HG03521 (cell line): ENCODE data around the gene C1orf167.

Experiments used
- ATAC-seq: cut with Tn5 transposase; IDR thresholded peaks from one replicate; pipeline ENCODE4 v1.9.1; 2021; ENCODE audit warnings: mild to moderate bottlenecking, moderate library complexity; ENCODE audit not compliant: unreplicated experiment

C1orf167 gene

DNA sequence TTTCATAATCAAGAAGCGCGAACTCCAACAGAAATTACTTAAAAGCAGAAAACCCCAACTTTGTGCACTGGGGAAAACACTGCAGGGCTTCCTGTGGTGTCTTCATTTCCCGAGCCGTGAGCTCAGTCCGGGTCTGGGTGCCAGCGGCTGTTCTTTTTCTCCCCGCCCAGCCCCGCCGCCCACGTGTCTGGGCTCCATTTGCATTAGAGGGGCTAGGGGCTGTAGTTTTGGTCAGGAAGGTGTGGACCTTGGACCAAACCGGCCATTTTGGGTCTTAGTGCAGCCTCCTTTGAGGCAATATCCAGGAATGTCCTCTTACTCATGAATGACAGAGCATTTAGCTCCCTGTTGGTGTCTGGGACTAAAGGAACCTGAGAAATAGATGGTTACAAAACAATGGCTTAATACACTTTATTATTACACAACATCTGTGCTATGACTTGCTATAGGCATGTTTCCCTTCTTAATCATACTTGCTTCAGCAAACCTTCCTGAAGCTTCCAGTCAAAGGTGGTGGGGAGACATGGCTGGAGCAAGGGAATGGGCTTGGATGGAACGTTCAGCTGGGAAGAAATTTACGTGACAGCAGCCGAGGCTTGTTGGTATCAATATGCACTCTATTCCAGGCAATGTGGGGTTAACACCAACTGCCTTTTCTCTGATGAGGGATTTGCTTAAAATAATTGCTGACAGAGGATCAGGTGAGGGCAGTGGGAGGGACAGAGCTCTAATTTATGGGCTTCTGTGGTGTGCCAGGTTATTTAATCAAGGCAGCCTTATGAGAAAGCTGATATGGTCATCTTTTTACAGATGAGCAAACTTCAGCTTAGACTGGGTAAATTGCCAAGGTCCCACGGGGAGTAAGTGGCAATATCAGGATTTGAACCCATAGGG, 25.0 kb upstream of the C1orf167 start:
- ATAC-seq, result no peak

DNA sequence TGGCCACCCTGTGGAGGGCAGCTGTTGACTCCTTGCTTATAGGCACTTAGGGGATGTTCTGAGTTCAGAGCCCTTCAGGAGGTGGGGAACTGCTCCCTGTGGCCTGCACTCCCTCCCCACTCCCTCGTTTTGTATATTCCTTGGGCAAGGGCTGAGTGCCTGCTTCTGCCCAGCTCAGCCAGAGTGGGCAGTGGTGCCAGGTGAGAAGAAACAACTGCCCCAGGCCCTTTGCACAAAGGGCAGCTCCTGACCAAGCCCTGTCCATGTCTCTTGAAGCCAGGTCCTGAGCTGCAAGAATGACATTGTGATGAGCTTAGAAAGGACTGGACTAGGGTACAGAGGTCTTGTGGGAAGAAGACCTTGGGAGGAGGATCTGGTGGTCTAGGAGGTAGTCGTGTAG, 23.9 kb upstream of the C1orf167 start:
- no peak for ATAC-seq

DNA sequence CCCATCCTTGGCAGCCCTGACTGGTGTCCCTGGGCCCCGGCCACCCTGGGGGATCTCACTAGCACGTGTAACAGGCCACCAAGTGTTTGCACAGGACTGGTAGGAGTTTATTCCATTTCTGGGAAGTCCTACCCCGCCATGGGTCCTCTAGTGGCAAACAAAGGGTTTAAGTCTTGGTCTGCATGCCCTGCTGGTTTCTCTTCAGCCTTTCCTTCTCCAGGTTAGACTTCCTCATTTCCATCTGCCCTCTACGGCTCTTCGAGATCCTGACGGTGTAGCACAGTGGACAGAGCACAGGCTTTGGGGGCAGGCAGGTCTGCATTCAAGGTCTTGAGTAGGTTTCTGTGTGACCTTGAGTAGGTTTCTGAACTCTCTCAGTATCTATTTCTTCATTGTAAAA, 23.2 kb upstream of the C1orf167 start:
- no peak for ATAC-seq

DNA sequence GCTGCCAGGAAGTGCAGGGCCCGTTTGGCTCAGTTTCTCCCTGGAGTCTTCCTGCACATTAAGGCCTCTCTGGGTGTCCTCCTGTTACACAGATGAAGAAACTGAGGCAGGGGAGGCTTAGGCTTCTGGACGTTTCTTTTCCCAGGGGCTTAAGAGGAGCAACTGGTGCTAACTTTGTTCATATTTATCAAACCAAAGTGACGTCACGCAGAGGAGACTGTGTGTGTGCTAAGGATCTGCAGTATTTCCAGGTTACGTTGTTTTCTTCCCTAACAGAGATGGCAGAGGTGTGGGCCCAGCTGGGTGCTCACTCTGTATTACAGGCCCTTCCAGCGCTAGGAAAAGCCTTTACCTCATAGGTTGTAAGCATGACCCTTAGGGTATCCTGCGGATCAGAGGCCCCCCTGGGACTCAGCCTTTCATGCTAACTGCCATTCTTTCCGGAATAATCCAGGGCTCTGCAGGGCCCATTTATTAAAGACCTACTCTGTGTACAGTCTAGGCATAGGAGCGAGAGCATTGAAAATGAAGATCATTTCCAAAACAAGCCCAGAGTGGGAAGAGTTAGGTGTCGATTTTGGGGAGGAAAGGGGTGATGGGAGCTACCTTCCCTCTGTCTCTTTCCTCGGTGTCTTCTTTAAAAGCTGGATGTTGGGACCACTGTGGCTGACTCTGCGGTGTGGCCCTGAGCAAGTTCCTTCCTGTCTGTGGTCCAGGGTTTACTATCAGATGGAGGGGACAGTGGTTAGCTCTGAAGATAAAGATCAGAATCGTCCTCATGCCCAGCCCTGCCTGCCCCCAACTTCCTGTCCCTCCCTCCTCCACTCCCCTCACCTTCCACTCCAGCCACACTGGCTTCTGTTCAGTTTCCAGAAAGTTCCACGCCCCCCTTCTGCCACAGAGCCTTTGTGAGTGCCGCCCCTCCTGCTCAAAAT, 21.5 kb upstream of the C1orf167 start:
- no peak for ATAC-seq

DNA sequence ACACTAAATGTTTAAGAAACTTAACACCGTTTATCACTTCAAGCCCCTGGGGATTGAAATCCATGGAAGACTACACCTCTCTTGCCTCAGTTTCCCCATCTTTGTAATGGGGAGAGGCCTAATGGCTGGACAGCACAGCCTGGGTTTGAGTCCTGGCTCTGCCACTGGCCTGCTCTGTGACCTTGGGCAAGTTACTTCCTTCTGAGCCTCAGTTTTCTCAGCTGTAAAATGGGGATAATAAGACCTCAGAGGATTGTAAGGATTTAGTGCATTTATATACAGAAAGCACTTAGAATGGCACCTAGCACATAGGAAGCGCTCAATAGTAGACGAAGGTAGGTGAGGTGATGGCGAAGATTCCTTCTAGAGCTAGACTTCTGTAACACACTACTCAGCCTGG, 20.5 kb upstream of the C1orf167 start:
- ATAC-seq, result no peak

DNA sequence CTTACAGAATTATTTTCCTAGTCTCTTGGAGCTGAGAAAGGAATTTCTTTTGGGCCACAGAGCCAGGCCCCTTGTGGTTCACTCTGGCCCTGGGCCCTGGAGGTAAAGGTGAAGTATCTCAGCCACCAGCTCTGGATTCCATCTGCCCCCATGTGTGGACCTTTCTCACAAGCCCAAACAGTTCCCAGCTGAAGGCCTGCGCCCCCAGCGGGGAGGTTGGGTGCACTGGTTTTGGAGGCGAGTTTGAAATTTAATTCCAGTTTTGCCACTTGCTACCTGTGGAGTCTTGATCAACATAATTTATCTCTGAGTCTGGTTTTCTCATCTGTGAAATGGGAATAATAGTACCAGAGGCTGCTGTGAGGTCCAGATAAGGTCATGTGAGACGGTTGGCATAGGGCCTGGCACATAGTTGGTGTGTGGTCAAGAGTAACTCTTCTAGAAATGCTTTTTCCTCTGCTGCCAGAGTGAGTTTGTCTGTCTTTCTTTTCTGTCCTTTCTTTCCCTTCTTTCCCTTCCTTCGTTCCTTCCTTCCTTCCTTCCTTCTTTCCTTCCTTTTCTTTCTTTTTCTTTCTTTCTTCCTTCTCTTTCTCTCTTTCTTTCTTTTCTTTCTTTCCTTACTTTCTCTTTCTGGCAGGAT, 20.0 kb upstream of the C1orf167 start:
- ATAC-seq, result no peak

DNA sequence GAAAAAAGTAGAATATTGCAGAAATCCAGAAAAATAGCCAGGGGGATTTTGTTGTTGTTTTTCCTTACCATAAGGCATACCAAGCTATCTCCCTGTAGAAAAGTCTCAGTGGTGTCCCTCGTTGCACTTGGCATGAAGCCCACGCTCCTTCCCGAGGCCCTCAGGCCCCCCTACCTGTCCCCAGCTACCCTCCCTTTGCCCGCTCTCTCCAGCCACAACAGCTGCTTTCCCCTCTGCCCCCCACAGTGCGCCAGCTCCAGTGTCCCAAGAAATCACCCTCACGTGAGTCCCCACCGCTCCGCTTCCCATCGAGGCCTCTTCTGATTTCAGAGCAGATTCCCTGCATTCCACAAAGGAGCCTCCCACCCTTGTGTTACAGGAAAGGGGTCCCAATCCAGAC, 17.7 kb upstream of the C1orf167 start:
- no peak for ATAC-seq

DNA sequence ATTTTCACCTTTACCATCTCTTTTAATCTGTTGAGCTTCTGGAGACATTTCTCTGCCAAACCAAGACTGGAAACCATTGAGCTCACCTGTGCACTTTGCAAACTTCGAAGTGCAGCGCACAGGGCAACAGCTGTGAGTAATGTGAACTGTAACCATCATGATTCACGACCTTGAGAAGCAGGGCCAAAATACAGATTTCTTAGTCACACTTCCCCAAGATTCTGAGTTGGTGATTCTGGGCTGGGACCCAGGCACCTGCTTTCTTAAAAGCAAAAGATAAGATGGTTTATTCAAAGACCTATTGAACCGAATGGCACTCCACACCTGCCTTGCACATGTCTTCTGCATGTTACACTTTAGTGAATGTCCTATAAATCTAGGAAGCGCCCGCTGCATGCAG, 15.9 kb upstream of the C1orf167 start:
- no peak for ATAC-seq

DNA sequence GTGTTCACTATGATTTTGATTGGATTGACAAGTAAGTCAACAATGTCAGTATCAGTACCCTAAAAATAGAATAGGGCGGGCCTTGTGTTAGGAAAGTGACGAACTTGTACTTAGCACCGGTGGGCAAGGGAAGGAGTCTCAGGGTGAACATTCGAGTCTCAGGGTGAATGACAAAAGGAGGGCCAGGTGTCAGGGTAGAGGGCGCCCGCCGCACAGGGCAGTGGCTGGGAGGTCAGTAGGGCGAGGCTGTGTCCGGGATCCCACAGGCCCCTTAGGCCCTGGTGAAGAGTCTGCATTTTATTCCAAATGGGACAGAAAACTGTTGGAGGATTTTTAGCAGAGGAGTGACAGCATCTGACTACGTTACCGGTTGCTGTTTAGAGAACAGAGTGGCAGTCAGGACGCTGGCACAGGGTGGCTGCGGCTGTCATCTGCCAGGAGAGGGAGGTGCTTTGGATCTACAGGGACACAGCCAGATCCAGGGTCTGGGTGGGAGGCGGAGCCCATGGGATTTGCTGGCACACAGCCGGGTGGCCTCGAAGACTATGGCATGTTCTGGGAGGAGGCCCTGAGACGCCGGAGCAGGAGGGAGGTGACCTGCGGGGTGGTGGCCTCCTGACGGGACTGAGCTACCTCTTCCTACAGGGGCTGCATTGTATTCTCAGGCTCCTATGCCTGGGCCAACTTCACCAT, 15.1 kb upstream of the C1orf167 start:
- ATAC-seq, result no peak

DNA sequence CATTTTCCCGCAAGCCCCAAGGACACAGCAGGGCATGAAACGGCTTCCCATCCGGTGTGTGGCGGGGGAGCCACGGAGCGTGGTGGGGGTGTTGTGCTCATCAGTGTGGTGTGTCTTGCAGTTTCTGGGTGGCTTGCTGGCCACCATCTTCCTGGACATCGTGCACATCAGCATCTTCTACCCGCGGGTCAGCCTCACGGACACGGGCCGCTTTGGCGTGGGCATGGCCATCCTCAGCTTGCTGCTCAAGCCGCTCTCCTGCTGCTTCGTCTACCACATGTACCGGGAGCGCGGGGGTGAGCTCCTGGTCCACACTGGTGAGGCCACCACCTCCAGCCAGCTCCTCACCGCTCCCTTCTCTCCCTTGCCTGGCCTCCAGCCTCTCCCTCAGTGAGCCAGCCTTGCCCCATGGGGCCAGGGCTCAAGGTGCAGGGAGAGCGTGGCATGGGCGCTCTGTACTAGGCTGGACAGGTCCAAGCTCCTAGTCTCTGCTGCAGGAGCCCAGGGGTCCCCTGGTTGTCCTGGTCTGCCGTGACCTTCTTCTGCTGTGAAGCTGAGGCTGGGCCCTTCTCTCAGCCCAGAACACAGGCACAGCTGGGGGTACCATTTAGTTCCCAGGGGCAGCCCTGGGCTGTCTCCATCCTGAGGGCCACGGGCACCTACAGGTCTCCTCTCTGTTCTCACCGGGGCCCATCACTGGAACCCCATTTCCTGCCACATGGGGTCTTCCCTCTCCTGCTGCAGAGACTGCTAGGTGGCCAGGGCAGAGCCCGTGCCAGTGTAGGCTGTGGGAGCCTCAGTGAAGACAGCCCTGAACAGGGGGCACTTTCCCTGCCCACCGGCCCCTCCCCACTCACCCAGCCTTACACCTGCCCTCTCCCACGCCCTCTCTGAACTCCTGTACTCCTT, 13.4 kb upstream of the C1orf167 start:
- no peak for ATAC-seq

DNA sequence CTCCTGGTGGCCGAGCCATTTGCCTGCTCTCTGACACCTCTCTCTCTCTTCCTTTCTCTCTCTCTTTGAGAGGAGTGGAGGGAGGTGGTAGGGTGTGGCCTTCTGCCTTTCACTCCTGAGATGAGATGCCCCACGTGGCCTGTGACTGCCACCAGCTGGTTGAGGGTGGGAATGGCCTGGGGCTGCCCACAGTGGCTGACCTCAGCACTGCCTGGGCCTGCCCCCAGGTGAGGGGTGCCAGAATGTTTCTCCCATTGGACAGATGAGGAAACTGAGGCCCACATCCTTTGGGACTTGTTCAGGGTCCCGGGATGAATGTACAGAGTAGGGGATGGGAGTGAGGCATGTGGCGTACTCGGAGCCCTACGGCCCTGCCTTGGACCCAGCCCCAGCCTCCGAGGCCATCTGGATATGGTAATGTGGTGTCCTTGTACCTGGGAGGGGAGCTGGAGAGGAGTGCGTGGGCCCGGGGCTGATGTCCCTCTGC, 12.7 kb upstream of the C1orf167 start:
- no peak for ATAC-seq

DNA sequence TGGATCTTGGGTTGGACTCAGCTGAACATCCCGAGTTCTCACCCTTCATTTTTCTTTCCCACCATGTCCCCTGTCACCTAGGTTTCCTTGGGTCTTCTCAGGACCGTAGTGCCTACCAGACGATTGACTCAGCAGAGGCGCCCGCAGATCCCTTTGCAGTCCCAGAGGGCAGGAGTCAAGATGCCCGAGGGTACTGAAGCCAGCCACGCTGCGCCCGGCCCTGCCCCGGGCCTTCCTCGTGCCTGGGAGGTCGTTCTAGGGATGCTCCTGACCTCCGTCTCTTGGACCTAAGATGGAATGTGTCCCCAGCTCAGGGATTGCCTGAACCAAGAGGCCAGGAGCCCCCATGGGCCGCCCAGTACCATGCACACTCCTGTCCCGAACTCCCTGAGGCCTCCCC, 12.0 kb upstream of the C1orf167 start:
- no peak for ATAC-seq

DNA sequence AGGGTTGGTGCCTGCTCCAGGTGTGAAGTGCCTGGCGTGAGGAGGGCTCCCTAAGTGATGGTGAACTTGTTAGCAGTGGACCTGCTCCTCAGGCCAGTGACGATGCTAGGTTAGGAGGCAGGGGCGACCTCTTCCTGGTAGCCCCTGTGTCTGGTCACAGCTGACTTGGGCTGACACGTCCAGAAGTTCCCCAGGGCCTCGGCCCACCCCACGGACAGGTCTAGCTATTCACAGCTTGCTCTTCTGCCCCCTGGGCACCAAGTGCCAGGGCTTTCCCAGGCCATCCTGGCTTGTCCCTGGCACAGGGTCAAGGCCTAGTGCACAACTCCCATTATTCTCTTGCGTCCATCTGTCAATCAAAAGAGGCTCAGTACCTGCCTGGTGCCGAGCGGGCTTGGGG, 10.9 kb upstream of the C1orf167 start:
- no peak for ATAC-seq

DNA sequence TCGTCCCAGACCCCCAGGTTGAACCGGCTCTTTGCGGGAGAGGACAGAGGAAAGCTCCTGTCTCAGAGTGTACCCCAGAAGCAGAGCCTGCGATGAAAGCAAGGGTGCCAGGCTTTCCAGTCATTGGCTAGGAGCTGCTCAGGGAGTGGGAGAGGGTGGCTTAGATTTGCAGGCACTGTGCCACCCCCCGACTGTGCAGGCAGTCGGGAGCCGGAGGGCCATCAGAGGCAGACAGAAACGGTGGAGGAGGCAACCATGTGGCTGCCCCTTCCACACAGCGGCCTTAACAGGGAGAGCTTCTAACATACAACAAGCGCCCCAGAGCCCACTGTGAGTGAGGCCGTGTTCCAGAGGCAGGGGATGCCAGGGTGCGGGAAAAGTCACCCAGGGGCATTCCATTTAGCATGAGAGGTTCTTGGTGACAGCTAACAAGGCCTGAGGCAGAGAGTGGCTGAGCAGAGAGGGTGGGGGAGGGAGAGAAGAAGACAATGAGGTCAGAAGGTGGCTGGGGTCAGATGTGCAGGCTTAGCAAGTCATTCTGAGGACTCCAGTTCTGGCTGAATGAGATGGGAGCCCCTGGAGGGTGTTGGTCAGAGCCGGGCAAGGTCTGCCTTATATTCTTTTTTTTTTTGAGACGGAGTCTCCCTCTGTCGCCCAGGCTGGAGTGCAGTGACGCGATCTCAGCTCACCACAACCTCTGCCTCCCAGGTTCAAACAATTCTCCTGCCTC, 9.5 kb upstream of the C1orf167 start:
- no peak for ATAC-seq

DNA sequence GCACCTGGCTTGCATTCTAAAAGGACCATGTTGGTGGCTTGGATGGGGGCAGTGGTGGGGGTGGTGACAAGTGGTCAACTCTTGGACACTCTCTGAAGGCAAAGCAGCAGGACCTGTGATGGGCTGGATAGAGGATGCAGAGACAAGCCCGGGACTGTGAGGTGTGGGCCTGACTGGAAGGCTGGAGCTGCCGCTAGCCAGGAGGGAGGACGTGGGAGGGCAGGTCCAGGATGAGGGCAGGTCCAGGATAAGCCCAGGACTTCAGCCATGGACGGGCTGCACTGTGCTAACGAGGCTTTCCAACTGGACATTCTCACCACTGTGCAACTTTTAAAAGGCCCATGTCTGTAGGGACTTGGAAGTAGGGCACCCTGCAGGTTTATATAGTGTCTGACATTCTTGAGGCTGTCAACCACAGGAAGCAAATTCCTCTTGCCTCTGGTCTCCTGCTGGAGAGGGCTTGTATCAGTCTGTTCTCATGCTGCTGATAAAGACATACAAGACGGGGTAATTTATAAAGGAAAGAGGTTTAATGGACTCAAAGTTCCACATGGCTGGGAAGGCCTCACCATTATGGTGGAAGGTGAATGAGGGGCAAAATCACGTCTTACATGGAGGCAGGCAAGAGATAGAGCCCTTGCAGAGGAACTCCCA, 8.3 kb upstream of the C1orf167 start:
- no peak for ATAC-seq

DNA sequence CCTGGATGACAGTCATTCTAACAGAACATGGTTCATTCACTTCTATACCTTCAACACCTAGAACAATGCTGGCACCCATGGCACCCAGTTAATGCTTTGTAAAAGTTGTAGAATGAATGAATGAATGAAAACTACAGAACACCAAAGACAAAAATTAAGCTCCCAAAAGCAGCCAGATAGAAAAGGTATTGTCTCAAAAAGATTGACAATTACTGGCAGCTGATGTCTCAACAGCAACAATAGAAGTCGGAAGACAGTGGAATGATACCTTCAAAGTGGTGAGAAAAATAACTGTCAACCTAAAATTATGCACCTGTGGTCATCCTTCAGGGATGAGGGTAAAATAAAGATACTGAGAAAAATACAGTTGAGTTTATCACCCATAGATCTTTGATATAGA, 4.9 kb upstream of the C1orf167 start:
- ATAC-seq, result no peak

DNA sequence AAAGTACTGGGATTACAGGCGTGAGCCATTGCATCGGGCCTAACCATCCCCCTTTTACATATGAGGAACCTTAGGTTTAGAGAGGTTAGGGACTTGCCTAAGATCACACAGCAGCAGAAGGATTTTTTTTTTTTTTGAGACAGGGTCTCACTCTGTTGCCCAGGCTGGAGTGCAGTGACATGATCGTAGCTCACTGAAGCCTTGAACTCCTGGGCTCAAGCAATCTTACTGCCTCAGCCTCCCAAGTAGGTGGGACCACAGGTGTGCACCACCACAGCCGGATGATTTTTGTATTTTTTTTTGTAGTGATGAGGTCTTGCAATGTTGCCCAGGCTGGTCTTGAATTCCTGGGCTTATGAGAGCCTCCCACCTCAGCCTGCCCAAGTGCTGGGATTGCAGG, 2.2 kb upstream of the C1orf167 start:
- ATAC-seq, result no peak

DNA sequence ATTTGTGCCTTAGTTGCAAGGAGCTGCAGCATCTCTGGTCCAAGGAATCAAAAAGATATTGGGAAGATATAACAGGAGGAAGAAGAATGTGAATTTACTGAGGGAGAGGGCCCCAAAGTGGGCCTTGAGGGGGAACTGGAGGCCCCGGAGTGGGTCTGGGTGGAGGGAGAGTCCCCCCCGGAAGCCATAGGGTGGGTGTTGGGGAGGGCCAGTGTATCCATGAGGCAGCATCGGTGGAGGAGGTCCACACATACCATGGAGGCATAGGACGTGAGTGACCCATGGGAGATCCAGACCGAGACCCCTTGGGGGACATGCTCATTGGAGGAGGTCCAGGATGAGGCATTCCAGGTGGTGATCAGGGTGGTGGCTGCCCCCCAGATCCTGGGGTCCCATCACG, 708 bp upstream of the C1orf167 start:
- ATAC-seq, result no peak
